ENCODE measurements around the gene LRRN3.

LRRN3 gene

DNA sequence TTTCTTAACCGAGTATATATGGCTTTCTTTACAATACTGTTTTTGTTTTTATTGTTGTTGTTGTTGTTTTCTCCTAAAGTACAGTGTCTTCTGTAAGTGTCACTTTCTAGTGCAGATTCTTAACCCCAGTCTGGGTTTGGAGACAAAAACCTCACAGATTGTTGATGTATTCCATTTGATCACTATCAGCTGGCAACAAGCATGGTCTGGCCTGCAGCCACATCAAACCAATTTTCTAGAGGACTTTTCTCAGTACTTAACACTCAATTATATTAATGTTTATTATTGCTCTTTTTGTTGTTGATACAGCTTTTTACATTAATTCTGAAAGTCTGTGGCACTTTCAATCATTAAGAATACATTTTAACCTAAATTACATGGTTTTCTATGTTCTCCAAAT is 17.1 kb downstream of the LRRN3 start:
- no peak for DNase-seq

DNA sequence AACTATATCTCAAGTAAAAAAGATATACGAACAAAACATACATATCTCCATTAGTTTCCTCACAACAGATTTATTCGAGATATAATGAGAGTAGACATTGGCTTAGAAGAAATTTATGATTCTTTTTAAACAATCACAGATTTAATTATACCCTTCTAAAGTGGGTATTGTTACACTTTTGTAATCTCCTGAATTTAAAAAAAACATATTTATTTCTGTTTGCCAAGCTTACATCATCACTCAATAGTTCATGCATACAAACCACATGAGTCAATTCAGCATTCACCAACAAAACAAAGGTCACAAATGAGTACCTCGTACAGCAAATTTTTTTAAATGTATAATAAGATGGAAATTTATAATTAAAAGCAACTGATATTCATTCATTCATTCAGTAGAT is 17.6 kb downstream of the LRRN3 start:
- DNase-seq, result no peak

- DNase-seq, result no peak
These were observed 21.5 kb downstream of the LRRN3 start for GRCh38 chr7:111112439-111112838.

DNA sequence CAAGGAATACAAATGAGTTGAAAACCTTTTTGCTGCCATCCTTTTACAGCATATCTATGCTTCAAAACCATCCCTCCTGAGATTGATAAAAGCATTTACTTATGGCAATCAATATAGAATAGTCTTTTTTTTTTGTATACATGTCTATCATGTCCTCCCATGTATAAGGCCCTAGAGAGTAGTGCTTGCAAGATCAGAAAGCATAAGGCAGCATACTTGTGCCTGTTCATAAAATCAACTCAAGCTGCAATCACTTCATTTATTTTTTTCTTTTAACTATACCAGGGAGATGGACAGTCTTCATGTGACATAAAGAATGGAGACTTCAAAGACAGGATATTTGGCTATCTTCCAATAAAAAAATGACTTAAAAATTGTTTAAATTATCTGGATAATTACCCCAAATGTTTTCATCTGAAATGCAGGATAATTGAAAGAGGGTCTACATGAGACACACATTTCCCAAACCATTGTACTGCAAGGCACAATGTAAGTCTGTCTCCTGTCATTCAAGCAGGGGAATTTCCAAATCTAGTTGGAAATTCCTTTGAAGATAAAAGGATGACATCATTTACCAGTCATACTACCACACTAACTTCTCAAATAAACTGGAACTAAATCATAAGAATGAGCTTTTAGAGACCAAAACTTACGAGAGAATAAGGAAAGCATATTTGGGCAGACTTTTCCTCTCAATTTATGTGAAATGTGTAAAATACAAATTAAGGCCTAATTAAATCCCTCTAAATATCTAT is 22.5 kb downstream of the LRRN3 start:
- DNase-seq, result peak; percentile 51

GRCh38 chr7:111115966-111116365 is 25.0 kb downstream of the LRRN3 start:
- no peak for DNase-seq

DNA sequence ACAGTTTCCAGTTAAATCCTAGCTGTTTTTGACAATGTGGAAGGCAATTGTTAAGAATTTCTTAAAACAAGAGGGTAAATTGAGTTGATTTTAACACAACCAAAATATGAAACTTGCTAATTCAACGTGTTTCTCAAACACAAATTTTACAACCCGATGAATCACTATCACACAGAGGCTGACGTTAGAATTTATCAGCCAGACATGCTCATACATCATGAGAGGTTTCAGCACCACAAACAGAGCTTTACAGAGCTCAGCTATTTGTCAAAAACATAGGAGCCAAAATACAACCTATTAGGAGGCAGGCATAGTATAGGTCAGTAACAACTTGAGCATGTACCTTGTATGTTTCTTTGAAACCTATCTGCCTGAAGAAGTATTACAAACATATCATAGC is 36.1 kb downstream of the LRRN3 start:
- no peak for DNase-seq

DNA sequence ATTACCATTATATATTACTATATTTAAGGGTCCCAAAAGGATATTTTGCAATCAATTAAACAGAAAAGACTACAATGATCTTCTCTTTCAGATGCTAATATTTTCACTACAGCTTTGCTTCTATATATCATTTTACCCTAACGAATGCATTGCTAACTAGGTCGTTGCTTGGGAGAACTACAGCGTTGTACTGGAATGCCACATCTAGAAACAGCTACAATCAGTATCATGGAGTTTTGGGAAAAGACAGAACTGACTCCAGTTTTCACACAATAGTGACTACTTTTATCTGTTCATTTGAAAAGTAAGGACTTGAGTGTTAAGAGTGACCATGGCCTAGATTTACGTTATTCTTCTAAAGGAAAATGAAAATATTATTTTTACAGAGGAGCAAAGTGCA is 38.5 kb downstream of the LRRN3 start:
- no peak for DNase-seq

GRCh38 chr7:111132833-111133232 is 41.9 kb downstream of the LRRN3 start:
- no peak for DNase-seq

DNA sequence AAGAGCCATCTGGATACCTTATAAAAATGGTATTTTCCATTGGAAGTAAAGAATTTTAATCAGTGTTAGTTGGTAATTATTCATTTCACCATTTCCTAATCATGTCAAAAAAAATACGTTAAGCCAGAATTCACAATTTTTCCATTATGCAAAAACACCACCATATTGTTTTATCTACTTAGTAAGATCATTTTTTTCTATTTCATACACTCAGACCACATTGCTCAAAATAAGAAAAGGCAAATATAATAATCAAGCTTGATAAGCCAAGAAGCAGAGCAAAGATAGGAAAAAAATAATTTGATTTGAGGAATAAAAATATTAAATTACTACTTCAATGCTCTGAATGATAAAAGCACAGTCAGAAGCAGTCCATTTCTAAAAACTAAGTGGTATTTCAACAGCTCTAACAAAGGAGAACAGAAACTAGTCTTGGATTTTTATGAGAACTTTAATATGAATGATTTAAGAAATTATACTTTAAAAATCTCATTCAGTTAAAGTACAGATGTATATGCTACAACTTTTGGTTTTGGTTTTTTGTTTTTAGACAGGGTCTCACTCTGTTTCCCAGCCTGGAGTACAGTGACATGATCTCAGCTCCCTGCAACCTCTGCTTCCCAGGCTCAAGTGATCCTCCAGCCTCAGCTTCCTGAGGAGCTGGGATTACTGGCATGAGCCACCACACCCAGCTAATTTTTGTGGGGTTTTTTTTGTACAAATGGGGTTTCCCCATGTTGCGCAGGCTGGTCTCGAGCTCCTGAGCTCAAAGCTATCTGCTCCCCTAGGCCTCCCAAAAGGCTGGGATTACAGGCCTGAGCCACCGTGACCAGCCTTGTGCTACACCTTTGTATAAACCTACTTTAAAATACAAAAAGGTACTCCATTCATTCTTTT is 46.6 kb downstream of the LRRN3 start:
- DNase-seq, result no peak

GRCh38 chr7:111138193-111138569 is 47.3 kb downstream of the LRRN3 start:
- peak; percentile 21 for DNase-seq

DNA sequence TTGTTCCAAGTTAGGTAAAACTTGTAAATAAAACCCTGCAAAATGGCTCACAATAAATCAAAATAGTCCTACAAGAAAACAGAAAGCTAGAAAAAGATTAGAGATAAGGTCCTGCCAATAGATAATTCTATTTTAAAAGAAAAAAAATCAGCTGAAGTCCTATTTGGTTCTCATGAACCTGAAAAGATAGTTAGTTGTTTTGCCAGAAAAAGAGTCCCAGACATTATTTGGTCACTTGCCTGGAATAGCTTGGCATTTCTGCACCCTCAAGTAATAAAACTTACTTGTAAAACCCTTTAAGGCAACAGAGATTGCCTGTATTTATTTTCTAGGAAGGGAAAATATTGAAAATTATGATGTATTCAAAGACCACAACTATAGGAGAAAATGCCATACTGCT is 47.7 kb downstream of the LRRN3 start:
- DNase-seq, result no peak

DNA sequence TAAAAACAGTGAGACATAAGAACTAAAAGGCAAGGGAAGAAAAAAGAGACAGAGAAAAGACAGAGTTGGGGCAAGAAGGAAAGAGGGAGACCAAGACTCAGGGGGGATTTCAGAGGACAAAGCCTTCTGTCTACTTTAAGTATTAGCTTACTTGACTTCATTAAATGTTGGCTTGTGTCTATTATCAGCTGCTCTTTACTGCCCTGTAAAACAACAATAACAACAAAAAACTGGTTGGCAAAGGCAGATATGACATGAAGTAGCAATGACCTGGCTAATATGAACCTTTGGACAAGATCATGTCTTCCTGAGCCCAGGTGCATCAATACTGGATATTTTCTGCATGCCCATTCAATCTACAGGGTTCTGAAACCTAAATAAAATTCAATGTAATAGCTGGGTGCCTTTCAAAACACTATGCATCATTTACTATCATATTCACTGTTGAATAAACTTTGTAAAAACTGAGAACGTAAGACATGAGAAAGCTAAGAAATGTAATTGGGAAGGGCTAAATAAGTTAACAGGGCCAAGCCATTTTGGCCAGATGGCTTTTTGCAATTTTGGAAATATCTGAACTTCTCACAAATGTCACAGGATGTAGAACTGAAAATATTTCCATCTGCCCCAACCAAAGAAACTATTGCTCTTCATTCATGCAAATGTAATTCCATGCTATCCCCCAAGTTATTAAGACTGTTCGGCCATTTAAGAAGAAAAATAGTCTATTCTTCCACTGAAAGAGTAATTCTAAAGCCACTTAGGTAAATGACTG is 49.4 kb downstream of the LRRN3 start:
- no peak for DNase-seq

DNA sequence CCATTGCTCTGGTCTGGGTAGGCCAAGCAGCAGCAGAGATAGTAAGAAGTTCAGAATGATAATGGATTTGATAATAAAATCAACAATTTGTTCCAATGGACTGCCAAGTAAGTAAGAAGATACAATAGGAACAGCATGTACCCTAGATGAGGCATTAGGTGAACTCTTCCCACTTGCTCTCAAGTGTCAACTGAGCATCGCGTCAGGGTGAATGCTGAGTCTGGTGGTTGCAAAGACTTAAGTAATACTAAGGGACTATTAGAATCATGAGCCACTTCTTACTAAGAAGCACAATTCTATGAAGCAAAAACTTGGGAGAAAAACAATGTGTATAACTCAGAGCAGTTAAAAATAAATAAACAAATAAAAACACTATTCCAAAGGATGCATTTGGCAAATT is 54.5 kb downstream of the LRRN3 start:
- no peak for DNase-seq

DNA sequence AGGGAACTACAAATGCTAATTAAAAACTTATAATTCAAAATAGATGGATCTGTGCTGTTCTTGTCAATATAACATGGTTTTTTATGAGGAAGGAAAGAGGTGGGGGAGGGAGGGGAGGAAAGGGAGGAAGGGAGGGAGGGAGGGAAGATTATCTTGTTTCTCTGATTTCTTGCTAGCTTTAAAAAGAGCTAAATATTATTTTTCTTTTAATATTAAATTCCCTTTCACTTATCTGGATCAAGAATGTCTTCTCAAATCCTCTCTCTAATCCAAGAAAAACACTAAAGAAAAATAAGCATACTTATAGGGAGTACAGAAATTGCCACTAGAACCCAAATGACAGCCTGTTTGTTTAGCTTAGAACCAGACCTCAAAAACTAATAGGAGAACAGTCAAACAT is 55.2 kb downstream of the LRRN3 start:
- DNase-seq, result no peak

DNA sequence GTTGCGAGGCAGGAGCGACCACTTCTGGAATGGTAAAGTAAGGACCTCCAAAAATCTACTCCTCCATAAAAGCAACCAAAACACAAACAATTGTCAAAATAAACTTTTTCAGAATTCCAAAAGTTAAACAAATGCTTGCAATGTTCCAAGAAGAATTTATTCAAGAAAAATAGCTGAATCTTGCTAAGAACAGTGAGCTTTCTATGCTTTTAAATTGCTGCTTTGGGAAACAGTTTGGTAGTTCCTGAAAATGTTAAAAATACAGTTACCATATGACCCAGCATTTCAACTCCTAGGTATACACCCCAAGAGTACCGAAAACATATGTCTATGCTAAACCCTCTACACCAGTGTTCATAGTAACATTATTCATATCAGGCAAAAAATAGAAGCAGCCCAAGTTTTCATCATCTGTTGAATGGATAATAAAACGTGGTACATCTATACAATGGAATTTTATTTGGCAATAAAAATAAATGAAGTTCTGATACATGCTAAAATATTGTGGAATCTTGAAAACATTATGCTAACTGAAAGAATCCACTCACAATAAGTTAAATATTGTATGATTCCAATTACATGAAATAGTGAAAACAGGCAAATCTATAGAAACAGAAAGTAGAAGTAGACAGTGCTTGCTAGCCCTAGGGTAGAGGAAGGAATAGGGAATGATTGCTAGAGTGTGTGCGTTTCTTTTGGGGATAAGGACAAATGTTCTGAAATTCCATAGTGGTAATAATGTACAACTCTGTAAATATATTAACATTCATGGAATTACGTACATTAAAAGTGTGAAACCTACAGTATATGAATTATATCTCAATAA is 57.0 kb downstream of the LRRN3 start:
- no peak for DNase-seq

- no peak for DNase-seq
These were observed 59.8 kb downstream of the LRRN3 start for GRCh38 chr7:111150709-111151108.

DNA sequence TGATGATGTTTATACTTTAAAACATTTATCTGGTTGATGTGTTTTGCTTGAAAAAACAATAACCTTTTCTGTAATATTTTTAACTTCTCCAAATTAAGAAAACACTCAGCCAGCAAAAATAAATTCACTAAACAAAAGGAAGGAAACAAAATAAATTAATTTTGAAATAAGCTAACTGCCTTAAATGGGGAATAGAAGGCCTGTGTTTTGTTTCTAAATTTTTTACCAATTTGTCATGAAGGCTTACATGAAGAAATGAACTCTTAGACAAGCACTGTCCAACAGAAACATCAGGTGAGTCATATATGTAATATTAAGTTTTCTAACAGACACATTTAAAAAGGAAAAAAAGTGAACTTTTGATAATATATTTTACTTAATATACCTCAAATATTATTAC is 68.5 kb downstream of the LRRN3 start:
- DNase-seq, result no peak

GRCh38 chr7:111160297-111160696 is 69.4 kb downstream of the LRRN3 start:
- no peak for DNase-seq

GRCh38 chr7:111162692-111163091 is 71.8 kb downstream of the LRRN3 start:
- DNase-seq, result no peak

- no peak for DNase-seq
These were observed 73.5 kb downstream of the LRRN3 start for GRCh38 chr7:111164442-111164841.

DNA sequence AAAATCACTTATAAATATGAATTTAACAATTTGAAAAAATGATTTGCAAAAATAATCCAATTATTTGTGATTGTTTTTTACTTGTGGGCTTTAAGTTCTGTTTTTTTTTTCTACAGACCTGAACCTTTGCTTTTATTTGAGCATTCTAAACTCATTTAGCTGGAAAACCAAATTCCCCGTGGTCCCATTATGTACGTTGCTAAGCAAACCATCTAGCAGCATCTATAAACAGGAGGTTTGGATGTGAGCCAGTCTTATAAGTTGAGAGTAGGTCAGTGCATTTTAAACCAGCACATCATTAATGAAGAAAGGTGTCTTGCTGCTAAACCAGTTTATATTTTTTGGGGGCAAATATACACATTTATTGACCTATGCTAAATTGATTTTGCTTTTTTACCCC is 77.3 kb downstream of the LRRN3 start:
- peak; percentile 61 for DNase-seq

DNA sequence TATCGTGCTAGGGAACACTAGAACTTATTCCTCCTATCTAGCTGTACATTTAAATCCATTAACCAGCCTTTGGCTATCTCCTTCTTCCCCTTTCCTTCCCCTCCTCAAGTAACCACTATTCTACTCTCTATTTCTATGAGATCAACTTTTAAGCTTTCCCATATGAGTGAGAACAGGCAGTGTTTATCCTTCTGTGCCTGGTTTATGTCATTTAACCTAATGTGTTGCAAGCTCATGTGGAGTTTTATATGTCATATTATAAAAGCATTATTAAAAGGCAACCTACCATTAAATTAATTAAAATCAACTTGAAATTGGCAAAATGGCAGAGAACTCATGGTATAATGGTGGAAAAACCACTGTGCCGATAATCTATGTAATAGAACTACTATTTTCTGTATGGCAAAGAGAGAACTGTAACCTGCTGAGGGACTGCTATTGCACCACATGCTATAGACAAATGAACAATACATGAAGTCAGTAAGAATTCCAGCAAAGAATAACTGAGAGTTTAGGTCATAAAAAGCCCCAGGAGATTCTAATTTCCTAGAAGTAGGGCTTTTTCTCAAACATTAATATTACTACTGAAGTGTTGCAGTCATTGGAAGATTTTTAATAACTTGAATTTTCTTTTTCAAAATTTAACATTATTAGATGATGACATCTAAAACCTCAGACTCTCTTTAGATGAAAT is 81.8 kb downstream of the LRRN3 start:
- no peak for DNase-seq
